SU-DHL-6 (cell line): ENCODE data around the gene ABCC8.

Source experiments
- CTCF ChIP-seq: fragments of 200-600 bp; sonication (generic); IDR thresholded peaks from one replicate; pipeline ENCODE4 v1.5.1; 2017; ENCODE audit warnings: antibody characterized with exemption, mild to moderate bottlenecking, low read length, moderate library complexity; ENCODE audit not compliant: insufficient read depth, poor library complexity, severe bottlenecking
- EZH2phosphoT487 ChIP-seq: fragments of 200-600 bp; sonication (generic), shearing (Covaris generic); conservative IDR thresholded peaks from 2 replicates; pipeline ENCODE4 v1.6.1; 2018; ENCODE audit warnings: mild to moderate bottlenecking, antibody characterized with exemption, low read length, moderate library complexity, mixed read lengths

GRCh38 chr11:17489751-17490150 lies 13.1 kb upstream of the ABCC8 start:
- TF ChIP-seq CTCF = no peak
- no peak for TF ChIP-seq EZH2phosphoT487
